Glomerular visceral epithelial cell (primary cell): ENCODE measurements around the gene ABCB4.
"Not testable (repeated sequence)": the region's sequence is repeated elsewhere in the genome, so short reads cannot be mapped to it uniquely, and the experiment has no call there.

ENCODE experiments used
- DNase-seq: peaks from one replicate; pipeline ENCODE4 v3.0.0-alpha.2; 2016; ENCODE audit errors: extremely low spot score

Gene ABCB4

GRCh38 chr7:87476179-87476557 is 688 bp upstream of the ABCB4 start:
- no peak for DNase-seq

DNA sequence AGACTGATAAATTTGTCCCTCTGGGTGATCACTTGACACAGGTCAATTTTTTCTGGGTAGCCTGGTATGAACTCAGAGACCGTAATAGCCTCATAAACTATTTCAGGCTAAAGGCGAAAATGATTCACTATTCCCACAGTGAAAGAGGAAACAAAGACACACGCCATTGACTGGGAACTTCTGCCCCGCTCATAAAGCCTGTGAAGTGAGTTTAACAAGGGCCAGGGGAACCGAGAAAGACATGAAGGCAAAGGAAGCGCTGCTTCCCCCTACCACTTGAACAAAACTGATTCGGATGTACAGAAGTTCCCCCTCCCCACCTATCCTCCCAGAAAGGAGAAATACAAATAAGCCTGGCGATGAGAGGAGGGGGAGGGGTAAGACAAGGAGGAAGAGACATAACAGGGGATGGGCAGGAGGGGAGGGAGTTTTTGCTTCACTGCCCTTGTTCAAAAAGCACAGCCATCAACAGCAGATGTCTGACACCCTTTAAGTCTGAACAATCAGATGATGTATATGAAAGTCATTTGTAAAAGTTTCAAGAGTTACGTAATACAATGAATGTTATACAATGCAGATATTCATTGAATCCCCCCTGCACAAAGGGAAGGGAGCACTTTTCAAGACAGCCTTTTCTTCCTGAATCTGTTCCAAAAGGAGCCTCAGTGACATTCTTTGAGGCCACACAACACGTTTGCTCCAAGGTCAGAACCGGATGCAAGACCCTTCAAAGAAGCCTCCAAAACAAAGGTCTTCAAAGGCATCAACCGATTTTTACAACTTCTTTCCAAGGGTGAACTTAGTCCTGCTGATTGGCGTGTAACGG is 734 bp downstream of the ABCB4 start:
- DNase-seq, result peak; percentile 70

DNA sequence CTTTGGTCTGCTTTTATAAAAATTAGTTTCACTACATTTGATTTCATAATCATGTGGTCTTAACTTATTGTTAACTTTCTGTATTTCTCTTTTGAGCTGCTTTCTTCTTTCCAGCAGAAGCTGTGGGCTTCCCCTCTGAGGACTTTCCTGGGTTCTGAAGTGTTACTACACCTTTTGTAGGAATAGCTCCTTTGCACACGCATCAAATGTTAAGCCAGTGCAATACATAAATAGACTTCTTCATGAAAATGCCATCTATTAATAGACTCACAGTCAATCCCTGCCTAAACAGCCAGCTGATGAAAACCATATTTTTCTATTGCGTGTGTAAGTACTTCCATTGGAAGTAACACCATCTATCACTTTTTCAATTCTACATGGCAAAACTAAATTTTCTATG is 1.5 kb downstream of the ABCB4 start:
- no peak for DNase-seq

DNA sequence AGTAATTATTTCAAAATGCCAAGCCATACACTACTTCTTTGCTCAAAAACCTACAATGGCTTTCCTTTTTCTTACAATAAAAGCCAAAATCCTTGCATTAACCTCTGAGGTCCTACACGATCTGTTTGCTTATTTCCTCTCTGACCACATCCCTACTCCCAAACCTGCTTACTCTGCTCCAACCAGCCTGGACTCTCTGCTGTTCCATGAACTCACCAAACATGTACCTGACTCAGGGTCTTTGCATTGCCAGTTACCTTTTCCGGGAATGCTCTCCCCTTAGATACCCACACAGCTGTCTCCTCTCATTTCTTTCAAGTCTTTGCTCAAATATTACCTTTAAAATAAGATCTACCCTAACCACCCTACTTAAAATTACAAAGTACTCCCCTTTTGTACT is 2.3 kb downstream of the ABCB4 start:
- no peak for DNase-seq

- DNase-seq, result no peak
Measured at GRCh38 chr7:87471473-87471872, 4.0 kb downstream of the ABCB4 start.

GRCh38 chr7:87469204-87469603 is 6.3 kb downstream of the ABCB4 start:
- not testable (repeated sequence) for DNase-seq

GRCh38 chr7:87465534-87465880 is 10.0 kb downstream of the ABCB4 start:
- not testable (repeated sequence) for DNase-seq

DNA sequence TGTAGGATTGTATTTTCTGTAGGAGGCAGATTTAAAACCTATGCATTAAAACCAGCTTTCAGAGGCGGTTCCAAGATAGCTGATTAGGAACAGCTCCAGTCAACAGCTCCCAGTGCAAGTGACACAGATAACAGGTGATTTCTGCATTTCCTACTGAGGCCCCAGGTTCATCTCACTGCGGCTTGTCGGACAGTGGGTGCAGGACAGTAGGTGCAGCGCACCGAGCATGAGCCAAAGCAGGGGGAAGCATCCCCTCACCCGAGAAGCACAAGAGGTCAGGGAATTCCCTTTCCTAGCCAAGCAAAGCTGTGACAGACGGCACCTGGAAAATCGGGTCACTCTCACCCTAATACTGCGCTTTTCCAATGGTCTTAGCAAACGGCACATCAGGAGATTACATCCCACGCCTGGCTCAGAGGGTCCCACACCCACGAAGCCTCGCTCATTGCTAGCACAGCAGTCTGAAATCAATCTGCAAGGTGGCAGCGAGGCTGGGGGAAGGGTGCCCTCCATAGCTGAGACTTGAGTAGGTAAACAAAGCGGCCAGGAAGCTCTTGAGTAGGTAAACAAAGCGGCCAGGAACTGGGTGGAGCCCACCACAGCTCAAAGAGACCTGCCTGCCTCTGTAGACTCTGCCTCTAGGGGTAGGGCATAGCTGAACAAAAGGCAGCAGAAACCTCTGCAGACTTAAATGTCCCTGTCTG is 10.5 kb downstream of the ABCB4 start:
- not testable (repeated sequence) for DNase-seq

- no peak for DNase-seq
Measured at GRCh38 chr7:87463982-87464381, 11.5 kb downstream of the ABCB4 start.

DNA sequence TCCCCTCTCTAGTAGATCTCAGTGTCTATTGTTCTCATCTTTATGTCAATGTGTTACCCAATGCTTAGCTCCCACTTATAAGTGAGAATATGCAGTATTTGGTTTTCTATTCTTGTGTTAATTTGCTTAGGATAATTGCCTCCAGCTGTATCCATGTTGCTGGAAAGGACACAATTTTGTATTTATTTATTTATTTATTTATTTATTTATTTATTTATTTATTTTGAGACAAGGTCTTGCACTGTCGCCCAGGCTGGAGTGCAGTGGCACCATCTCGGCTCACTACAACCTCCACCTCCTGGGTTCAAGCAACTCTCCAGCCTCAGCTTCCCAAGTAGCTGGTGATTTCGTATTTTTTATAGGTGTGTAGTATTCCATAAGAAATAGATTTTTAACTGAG is 15.0 kb downstream of the ABCB4 start:
- DNase-seq, result not testable (repeated sequence)

GRCh38 chr7:87459941-87460340 is 15.5 kb downstream of the ABCB4 start:
- DNase-seq, result no peak

- DNase-seq, result no peak
Measured at GRCh38 chr7:87458148-87458547, 17.3 kb downstream of the ABCB4 start.

DNA sequence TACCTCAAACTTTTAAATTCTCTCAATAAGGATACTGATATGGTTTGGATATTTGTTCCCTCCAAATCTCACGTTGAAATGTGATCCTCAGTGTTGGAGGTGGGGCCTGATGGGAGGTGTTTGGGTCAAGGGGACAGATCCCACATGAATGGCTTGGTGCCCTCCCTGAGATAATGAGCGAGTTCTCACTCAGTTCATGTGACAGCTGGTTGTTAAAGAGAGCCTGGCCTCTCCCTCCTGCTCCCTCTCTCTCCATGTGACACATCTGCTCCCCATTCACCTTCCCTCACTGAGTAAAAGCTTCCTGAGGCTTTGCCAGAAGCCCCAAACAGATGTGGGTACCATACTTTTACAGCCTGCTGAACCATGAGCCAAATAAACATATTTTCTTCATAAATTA is 19.2 kb downstream of the ABCB4 start:
- DNase-seq, result no peak

DNA sequence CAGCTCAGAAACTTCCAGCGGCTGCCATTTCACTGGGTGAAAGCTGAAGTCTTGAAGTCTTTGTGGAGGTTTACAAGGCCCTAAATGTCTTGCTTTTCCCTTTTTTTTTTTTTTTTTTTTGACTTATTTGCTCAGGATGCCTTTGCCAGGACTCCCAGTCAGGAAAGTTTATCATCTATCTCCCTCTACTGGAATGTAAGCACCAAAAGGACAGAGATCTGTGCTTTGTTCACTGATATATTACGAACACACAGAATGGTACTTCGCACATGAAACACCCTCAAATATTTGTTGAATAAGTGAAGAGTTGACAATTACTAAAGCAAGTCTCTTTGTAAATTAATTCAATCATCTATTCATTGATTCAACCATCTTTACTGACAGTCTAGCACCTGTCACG is 23.2 kb downstream of the ABCB4 start:
- no peak for DNase-seq

DNA sequence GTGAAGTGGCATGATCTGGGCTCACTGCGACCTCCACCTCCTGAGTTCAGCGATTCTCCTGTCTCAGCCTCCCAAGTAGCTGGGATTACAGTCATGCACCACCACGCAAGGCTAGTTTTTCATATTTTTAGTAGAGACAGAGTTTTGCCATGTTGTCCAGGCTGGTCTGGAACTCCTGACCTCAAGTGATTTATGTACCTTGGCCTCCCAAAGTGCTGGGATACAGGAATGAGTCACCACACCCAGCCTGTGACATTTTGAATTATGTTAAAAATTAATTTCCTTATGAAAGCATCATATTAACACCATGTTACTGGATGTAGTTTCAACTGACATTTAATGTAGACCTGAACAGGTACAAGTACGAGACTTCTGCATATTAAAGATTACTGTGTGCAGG is 24.3 kb downstream of the ABCB4 start:
- DNase-seq, result no peak

DNA sequence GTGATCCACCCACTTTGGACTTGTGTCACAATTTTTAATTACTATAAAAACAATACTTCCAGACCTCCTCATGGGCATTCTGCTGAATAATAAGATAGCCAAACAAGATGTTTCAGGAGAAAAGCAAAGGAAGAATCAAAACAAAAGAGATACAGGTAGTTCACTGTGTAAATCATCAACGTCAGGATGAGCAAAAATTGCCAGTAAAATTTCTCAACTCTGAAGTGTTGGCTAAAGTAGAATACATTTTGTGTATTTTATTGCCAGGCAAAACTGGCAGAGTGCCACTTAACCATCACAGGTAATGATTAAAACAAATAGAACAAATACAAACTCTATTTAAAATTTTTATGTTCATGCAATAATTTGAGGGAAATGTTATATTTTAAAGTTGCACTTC is 24.8 kb downstream of the ABCB4 start:
- no peak for DNase-seq

DNA sequence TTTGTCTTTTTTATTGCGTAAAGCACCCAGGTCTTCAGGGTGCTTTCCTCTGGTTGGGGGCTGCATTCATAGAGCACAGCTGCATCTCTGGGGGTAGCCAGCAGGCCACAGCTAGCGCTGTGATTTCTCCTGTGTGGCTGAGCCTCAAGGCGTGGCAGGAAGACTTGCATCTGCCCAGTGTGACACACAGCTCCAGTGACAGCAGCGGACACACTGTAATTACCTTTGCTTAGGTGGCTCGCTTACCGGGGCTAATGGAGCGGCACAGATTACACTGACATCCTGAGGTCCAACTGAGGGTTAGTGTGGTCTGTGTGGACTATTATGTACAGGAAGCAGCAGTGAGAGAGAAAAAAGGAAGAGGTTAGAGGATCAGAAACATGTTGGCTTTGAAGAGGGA is 27.1 kb downstream of the ABCB4 start:
- DNase-seq, result peak; percentile 6

DNA sequence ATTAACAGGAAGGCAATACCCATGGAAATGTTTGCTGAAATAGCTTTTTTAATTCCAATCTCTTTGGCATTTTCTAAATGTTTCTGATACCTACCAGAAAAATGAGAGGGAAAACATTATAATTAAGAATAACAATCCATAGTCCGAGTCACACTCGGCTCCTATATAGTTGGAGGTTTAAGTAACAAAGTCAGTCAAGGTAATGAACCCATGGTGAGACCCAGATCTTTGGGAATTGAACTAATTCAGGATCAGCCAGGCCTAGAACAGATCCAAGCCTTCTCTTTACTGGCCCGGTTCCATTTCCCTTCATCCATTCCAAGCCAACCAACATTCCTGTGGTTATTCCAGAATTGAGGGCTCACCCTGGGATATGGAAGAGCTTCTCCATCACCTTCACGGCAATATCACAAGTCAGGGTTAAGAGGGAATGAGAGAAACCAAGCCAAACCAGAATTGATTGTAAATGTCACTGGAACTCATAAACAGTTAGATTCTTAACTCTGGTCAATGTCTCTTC is 28.3 kb downstream of the ABCB4 start:
- DNase-seq, result peak; percentile 8

GRCh38 chr7:87445897-87446296 is 29.6 kb downstream of the ABCB4 start:
- DNase-seq, result no peak

GRCh38 chr7:87435546-87435945 is 39.9 kb downstream of the ABCB4 start:
- DNase-seq, result peak; percentile 60

GRCh38 chr7:87432536-87432935 is 42.9 kb downstream of the ABCB4 start:
- no peak for DNase-seq

DNA sequence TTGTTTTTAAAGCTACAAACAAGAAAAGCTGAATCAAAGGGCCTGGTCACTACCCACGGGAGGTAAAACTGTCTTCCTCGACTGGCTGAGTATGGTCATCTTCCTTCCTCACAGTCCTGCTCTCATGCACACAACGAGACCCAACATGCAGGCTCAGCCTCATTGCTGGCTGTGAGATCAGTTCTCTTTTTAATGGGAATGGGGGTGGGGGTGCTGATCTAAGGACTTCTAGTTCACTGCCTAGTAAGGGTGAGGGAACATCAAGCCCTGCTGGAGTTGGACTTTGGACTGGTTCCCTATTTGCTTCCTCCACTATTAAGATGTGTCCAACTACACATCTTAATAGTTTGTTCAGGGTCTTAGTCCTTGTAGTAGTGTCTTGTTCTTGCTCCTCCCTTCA is 48.2 kb downstream of the ABCB4 start:
- no peak for DNase-seq

- no peak for DNase-seq
Measured at GRCh38 chr7:87426160-87426559, 49.3 kb downstream of the ABCB4 start.
